ENCODE measurements around the gene FJX1. TPM values are rescaled to one million over a fixed set of nuclear protein-coding genes. Genes with fewer than 3 reads are reported as not detected.

Gene FJX1, protein sequence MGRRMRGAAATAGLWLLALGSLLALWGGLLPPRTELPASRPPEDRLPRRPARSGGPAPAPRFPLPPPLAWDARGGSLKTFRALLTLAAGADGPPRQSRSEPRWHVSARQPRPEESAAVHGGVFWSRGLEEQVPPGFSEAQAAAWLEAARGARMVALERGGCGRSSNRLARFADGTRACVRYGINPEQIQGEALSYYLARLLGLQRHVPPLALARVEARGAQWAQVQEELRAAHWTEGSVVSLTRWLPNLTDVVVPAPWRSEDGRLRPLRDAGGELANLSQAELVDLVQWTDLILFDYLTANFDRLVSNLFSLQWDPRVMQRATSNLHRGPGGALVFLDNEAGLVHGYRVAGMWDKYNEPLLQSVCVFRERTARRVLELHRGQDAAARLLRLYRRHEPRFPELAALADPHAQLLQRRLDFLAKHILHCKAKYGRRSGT
- total RNA-seq (4.1 and 6.1 TPM in 2 replicates), polyA plus RNA-seq (1.7 and 5.4 TPM in 2 replicates)

DNA sequence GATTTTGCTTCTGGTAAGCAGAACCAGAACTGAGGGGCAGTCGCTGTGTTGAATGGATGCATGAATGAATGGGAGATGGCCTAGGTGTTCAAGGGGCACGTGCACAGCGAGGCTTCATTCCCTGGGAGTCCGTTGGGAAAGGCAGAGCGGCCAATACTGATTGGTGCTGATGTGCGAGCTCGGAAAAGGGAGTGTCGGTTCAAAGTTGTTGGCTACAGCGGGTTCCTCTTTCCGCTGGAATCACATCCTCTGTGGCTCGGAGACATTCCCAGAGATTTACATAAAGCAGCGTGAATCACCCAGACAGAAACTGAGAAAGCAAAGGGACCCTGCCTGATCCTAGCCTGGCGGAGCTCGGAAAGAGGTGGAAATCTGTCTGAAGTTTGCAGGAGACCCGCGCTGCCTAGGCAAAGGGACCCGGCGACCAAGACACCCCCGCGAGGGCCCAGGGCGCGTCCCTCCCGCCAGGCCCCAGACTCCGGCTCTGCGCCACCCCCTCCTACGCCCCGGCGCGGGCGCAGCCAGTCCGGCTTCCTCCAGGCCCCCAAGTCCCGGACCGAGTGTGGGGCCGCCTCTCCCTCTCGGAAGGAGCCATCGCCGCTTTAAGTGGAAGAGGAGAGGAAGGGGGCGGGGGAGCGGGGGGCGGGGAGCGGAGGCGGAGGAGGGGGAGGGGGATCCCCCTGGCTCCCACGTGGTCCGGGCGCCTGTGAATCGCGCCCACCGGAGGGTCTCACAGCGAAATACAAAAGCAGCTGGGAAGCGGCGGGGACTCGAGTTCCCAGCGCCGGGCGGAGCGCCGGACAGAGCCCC, at the start of gene FJX1:
Gene FJX1 (plus strand): TSS at position 774 of the 810 bp plus-strand sequence. CDS start 177 bp downstream, outside the sequence.
- Histone ChIP-seq H3K9me3 (ENCODE audit: low read depth) (no peaks in the 10 kb centered on the region), H3K27ac (no peak within 1 kb of the TSS), H3K4me1 (ENCODE audit: low read depth) (peaks cover 5% of the 10 kb centered on the region), H3K36me3 (no peaks in the 10 kb centered on the region), H3K27me3 (peaks cover 63% of the 10 kb centered on the region), H3K4me3 (peak within 1 kb of the TSS; percentile 37)
- DNase-seq (ENCODE audit: low read depth in 1 of 2, low spot score in 1 of 2), result peak; percentile 75 to 92
- TF ChIP-seq, protein P1, sequence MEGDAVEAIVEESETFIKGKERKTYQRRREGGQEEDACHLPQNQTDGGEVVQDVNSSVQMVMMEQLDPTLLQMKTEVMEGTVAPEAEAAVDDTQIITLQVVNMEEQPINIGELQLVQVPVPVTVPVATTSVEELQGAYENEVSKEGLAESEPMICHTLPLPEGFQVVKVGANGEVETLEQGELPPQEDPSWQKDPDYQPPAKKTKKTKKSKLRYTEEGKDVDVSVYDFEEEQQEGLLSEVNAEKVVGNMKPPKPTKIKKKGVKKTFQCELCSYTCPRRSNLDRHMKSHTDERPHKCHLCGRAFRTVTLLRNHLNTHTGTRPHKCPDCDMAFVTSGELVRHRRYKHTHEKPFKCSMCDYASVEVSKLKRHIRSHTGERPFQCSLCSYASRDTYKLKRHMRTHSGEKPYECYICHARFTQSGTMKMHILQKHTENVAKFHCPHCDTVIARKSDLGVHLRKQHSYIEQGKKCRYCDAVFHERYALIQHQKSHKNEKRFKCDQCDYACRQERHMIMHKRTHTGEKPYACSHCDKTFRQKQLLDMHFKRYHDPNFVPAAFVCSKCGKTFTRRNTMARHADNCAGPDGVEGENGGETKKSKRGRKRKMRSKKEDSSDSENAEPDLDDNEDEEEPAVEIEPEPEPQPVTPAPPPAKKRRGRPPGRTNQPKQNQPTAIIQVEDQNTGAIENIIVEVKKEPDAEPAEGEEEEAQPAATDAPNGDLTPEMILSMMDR (IDR thresholded peaks at IDR 0.05; ENCODE audit: low read depth, low read length), result no peak

DNA sequence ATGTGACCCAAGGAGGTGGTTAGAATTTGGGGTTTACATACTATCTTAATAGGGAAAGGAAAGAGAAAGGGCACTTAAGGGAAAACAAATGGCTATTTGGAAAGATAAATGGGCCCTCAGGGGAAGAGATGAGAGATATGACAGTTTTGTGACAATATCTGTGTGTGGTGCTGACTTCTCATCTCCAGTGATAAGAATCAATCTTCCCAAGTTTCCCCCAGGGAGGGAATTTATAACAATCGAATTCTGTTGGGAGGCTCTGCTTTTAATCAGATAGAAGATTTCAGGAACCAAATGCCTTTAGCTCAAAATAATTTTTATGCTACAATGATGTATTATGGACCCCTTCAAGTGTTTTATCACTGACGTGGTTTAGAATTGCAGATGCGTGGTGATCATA, 46.6 kb upstream of the FJX1 start:
- Histone ChIP-seq H3K4me3 (no peak overlapping the region), H3K27ac (no peak overlapping the region), H3K4me1 (ENCODE audit: low read depth) (no peaks in the 10 kb centered on the region), H3K27me3 (no peaks in the 10 kb centered on the region), H3K9me3 (ENCODE audit: low read depth) (no peaks in the 10 kb centered on the region), H3K36me3 (no peaks in the 10 kb centered on the region)
- no peak for DNase-seq (ENCODE audit: low read depth in 1 of 2, low spot score in 1 of 2)
- TF ChIP-seq, protein P1 (IDR thresholded peaks at IDR 0.05; ENCODE audit: low read depth, low read length), result no peak

DNA sequence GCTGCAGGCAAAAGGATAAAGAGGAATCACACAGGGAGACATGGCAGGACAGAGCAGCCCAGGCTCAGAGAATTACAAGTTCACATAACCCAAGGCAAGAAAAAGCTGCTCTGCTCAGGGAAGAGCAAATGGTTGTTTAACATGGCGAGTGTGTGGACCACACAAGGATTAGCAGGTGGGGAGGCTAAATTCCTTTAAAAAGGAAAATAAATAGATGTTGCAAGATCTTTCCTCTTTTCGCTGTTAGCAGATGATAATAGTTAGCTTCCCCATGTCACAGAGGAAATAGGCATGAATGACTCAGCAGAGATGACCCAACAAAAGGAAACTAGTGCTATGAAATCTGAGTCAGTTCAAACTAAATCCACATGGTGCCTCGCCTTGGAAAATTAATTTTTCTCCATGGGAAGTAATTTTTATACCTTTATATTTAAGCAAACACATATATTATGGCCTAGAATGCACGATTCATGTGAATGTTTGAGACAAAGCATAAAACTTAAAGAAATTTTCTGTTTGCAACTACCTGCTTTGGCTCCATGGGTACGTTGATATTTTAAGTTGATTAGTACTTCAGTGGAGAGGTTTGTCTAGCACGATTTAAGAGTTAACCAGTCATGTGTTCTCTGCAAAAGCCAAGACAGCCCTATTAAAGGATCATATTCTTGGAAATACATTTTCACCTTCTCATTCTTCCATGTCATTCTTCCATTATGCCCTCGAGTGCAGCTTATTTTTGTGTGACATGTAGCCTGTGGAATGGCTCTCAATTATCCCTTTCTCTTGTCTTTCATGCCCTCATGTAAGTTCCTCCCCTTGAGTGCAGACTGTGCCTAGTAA, 38.5 kb upstream of the FJX1 start:
- TF ChIP-seq, protein P1 (IDR thresholded peaks at IDR 0.05; ENCODE audit: low read depth, low read length), result no peak
- no peaks in the 10 kb centered on the region for H3K36me3 ChIP-seq
- no peaks in the 10 kb centered on the region for H3K9me3 ChIP-seq (ENCODE audit: low read depth)
- H3K4me1 ChIP-seq (ENCODE audit: low read depth), result no peaks in the 10 kb centered on the region
- peak in 1 of 2 donors; percentile 93 for DNase-seq (ENCODE audit: low read depth in 1 of 2, low spot score in 1 of 2)
- no peak overlapping the region for H3K4me3 ChIP-seq
- no peak overlapping the region for H3K27ac ChIP-seq
- no peaks in the 10 kb centered on the region for H3K27me3 ChIP-seq

DNA sequence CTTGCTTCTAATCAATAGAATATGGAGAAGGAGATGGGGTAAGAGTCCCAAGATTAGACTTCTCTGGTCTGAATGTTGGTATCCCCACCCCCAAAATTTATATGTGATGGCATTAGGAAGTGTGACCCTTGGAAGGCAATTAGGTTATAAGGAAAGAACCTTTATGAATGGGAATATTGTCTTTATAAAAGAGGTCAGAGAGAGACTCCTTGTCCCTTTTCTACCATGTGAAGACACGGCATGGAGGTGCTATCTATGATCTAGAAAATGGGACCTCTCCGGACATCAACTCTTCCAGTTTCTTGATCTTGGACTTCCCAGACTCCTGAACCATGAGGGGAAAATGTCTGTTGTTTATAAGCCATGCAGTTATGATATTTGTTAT, 37.9 kb upstream of the FJX1 start:
- Histone ChIP-seq H3K4me1 (ENCODE audit: low read depth) (no peaks in the 10 kb centered on the region), H3K27ac (no peak overlapping the region), H3K9me3 (ENCODE audit: low read depth) (no peaks in the 10 kb centered on the region), H3K36me3 (no peaks in the 10 kb centered on the region), H3K4me3 (no peak overlapping the region), H3K27me3 (peaks cover 2% of the 10 kb centered on the region)
- TF ChIP-seq, protein P1 (IDR thresholded peaks at IDR 0.05; ENCODE audit: low read depth, low read length), result no peak
- DNase-seq (ENCODE audit: low read depth in 1 of 2, low spot score in 1 of 2), result no peak

DNA sequence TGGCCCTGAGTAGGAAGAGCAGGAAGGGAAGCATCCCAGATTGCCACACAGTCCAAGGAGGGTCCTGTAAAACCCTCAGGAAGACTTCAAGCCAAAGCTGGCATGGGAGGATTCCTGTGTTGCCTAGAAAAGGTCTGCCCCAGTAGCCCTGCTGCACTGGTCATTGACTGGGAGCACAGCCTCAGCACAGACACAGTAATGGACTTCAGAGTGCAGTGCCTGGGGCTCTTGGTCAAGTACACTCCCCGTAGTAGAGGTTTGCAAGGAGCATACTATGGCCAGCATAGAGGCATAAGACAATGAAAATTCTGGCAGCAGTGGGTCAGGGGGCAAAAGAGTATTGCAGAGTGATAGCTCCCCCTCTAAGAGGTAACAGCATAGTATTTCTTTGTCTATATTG, 36.2 kb upstream of the FJX1 start:
- no peak for DNase-seq (ENCODE audit: low read depth in 1 of 2, low spot score in 1 of 2)
- TF ChIP-seq, protein P1 (IDR thresholded peaks at IDR 0.05; ENCODE audit: low read depth, low read length), result no peak
- Histone ChIP-seq H3K4me3 (no peak overlapping the region), H3K27me3 (peaks cover 6% of the 10 kb centered on the region), H3K36me3 (no peaks in the 10 kb centered on the region), H3K27ac (no peak overlapping the region), H3K9me3 (ENCODE audit: low read depth) (no peaks in the 10 kb centered on the region), H3K4me1 (ENCODE audit: low read depth) (no peaks in the 10 kb centered on the region)

Measured in cardiac muscle cell (in vitro differentiated cells and primary cell).